ENCODE data around the gene ZC3HAV1. TPM values are rescaled to one million over a fixed set of nuclear protein-coding genes. Genes with fewer than 3 reads are reported as not detected.

ZC3HAV1 gene
- total RNA-seq, 4 donors from 2014 or later, result 24.4 to 29.7 (median 27.6) TPM

- no peak for TF ChIP-seq CTCF (IDR thresholded peaks at IDR 0.05; ENCODE audit: low read depth)
These were observed 10.2 kb downstream of the ZC3HAV1 start for GRCh38 chr7:139099172-139099947.

GRCh38 chr7:139095194-139095659, 14.3 kb downstream of the ZC3HAV1 start:
- no peak for TF ChIP-seq CTCF (IDR thresholded peaks at IDR 0.05; ENCODE audit: low read depth)

- no peak for TF ChIP-seq CTCF (IDR thresholded peaks at IDR 0.05; ENCODE audit: low read depth)
These were observed 14.9 kb downstream of the ZC3HAV1 start for GRCh38 chr7:139094596-139094995.

- no peak for TF ChIP-seq CTCF (IDR thresholded peaks at IDR 0.05; ENCODE audit: low read depth)
These were observed 15.5 kb downstream of the ZC3HAV1 start for GRCh38 chr7:139094030-139094429.

GRCh38 chr7:139092090-139092796, 17.3 kb downstream of the ZC3HAV1 start:
- TF ChIP-seq CTCF (IDR thresholded peaks at IDR 0.05; ENCODE audit: low read depth), result no peak

- TF ChIP-seq CTCF (IDR thresholded peaks at IDR 0.05; ENCODE audit: low read depth), result no peak
These were observed 17.9 kb downstream of the ZC3HAV1 start for GRCh38 chr7:139091677-139091996.

GRCh38 chr7:139089118-139089517, 20.4 kb downstream of the ZC3HAV1 start:
- TF ChIP-seq CTCF (IDR thresholded peaks at IDR 0.05; ENCODE audit: low read depth), result no peak
